Neural cell (in vitro differentiated cells): ENCODE data around the gene GSG1L.

Experiments
- CTCF ChIP-seq: fragments of 450-650 bp; IDR thresholded peaks from 2 replicates; pipeline ENCODE4 v1.5.1; 2014; ENCODE audit warnings: antibody characterized with exemption, mild to moderate bottlenecking, moderate library complexity; ENCODE audit not compliant: poor library complexity, severe bottlenecking
- EP300 ChIP-seq: fragments of 450-650 bp; conservative IDR thresholded peaks from 2 replicates; pipeline ENCODE4 v1.6.1; 2014; ENCODE audit warnings: antibody characterized with exemption, mild to moderate bottlenecking, moderate library complexity; ENCODE audit not compliant: poor library complexity, severe bottlenecking
- EZH2 ChIP-seq: fragments of 200-600, 300-800 bp; shearing (Covaris generic), sonication (generic); IDR thresholded peaks from 2 replicates; pipeline ENCODE4 v1.6.1; 2014; ENCODE audit warnings: antibody characterized with exemption, low read length, borderline replicate concordance, mild to moderate bottlenecking; ENCODE audit not compliant: insufficient read depth, poor library complexity, severe bottlenecking
- MXI1 ChIP-seq: fragments of 450-650 bp; conservative IDR thresholded peaks from 2 replicates; pipeline ENCODE4 v1.6.1; 2014; ENCODE audit warnings: antibody characterized with exemption, mild to moderate bottlenecking; ENCODE audit not compliant: poor library complexity, severe bottlenecking
- POLR2AphosphoS5 ChIP-seq: IDR thresholded peaks from 2 replicates; pipeline ENCODE4 v1.6.1; 2012
- RAD21 ChIP-seq: fragments of 450-650 bp; conservative IDR thresholded peaks from 2 replicates; pipeline ENCODE4 v1.6.1; 2014; ENCODE audit warnings: antibody characterized with exemption, mild to moderate bottlenecking, moderate library complexity
- REST ChIP-seq: IDR thresholded peaks from 2 replicates; pipeline ENCODE4 v1.6.1; 2012; ENCODE audit warnings: borderline replicate concordance
- SMC3 ChIP-seq: fragments of 450-650 bp; conservative IDR thresholded peaks from 2 replicates; pipeline ENCODE4 v1.6.1; 2014; ENCODE audit warnings: antibody characterized with exemption, mild to moderate bottlenecking, moderate library complexity; ENCODE audit not compliant: poor library complexity
- TAF1 ChIP-seq: IDR thresholded peaks from 2 replicates; pipeline ENCODE4 v1.6.1; 2012; ENCODE audit warnings: low read depth

- TF ChIP-seq CTCF (no peak), EZH2 (no peak), EP300 (no peak), POLR2AphosphoS5 (no peak), MXI1 (no peak), RAD21 (no peak), REST (no peak), TAF1 (no peak), SMC3 (no peak)
Observed at GRCh38 chr16:27924411-27925118, 138.9 kb downstream of the GSG1L start.
